ENCODE measurements around the gene POPDC3. TPM values are rescaled to one million over a fixed set of nuclear protein-coding genes. Genes with fewer than 3 reads are reported as not detected.

POPDC3 gene
- total and polyA plus RNA-seq, 4 donors: 0.18 to 1.9 (median 0.81) TPM

- Histone ChIP-seq H3K27ac (ENCODE audit: low read depth in 1 of 2, low read length in 1 of 2) (peak overlapping the region; percentile 17 to 99), H3K36me3 (ENCODE audit: control insufficient read depth in 4 of 4, insufficient read depth in 4 of 4, low read length in 4 of 4) (no peaks in the 10 kb centered on the region), H3K9me3 (ENCODE audit: control insufficient read depth in 4 of 4, insufficient read depth in 3 of 4, low read length in 3 of 4) (no peaks in the 10 kb centered on the region), H3K4me3 (peak overlapping the region; percentile 86), H3K4me1 (ENCODE audit: control insufficient read depth in 5 of 5, insufficient read depth in 5 of 5, low read length in 5 of 5) (peaks cover 0 to 7% (median 0%) of the 10 kb centered on the region in 5 donors), H3K27me3 (ENCODE audit: control insufficient read depth in 3 of 3, insufficient read depth in 3 of 3, low read length in 2 of 3) (peaks cover 0 to 6% (median 2%) of the 10 kb centered on the region in 3 donors), H3K9ac (ENCODE audit: insufficient read depth in 1 of 2, low read length in 2 of 2) (no peak overlapping the region)
- DNase-seq: peak; percentile 72 to 73 (median 73)
- TF ChIP-seq CTCF (IDR thresholded peaks at IDR 0.05; ENCODE audit: control extremely low read depth, extremely low read depth): no peak
- 0 to 1% methylated on average over 87 to 122 of the region's 122 CpGs for WGBS, 2 donors
- ATAC-seq (ENCODE audit: insufficient read depth, low FRiP score): peak; percentile 54
Observed at GRCh38 chr6:105136431-105137350, 43.1 kb downstream of the POPDC3 start.

- H3K27me3 ChIP-seq (ENCODE audit: control insufficient read depth in 3 of 3, insufficient read depth in 3 of 3, low read length in 2 of 3): peaks cover 0 to 6% (median 2%) of the 10 kb centered on the region in 3 donors
- no peaks in the 10 kb centered on the region for H3K9me3 ChIP-seq (ENCODE audit: control insufficient read depth in 4 of 4, insufficient read depth in 3 of 4, low read length in 3 of 4)
- ATAC-seq (ENCODE audit: insufficient read depth, low FRiP score): no peak
- WGBS, 2 donors: 10 to 15% methylated on average over 24 of the region's 24 CpGs
- H3K4me3 ChIP-seq: peak overlapping the region; percentile 86
- H3K36me3 ChIP-seq (ENCODE audit: control insufficient read depth in 4 of 4, insufficient read depth in 4 of 4, low read length in 4 of 4): no peaks in the 10 kb centered on the region
- peak overlapping the region in 1 of 2 donors; percentile 99 for H3K27ac ChIP-seq (ENCODE audit: low read depth in 1 of 2, low read length in 1 of 2)
- no peak for TF ChIP-seq CTCF (IDR thresholded peaks at IDR 0.05; ENCODE audit: control extremely low read depth, extremely low read depth)
- no peak overlapping the region for H3K9ac ChIP-seq (ENCODE audit: insufficient read depth in 1 of 2, low read length in 2 of 2)
- peaks cover 0 to 7% (median 0%) of the 10 kb centered on the region in 5 donors for H3K4me1 ChIP-seq (ENCODE audit: control insufficient read depth in 5 of 5, insufficient read depth in 5 of 5, low read length in 5 of 5)
- DNase-seq: peak in 1 of 3 donors; percentile 37
Observed at GRCh38 chr6:105135907-105136430, 43.8 kb downstream of the POPDC3 start.

GRCh38 chr6:105135056-105135455 lies 44.8 kb downstream of the POPDC3 start:
- Histone ChIP-seq H3K36me3 (ENCODE audit: control insufficient read depth in 4 of 4, insufficient read depth in 4 of 4, low read length in 4 of 4) (no peaks in the 10 kb centered on the region), H3K27ac (ENCODE audit: low read depth in 1 of 2, low read length in 1 of 2) (peak overlapping the region in 1 of 2 donors; percentile 51), H3K4me1 (ENCODE audit: control insufficient read depth in 5 of 5, insufficient read depth in 5 of 5, low read length in 5 of 5) (peaks cover 0 to 7% (median 0%) of the 10 kb centered on the region in 5 donors), H3K27me3 (ENCODE audit: control insufficient read depth in 3 of 3, insufficient read depth in 3 of 3, low read length in 2 of 3) (peaks cover 0 to 6% (median 2%) of the 10 kb centered on the region in 3 donors), H3K9me3 (ENCODE audit: control insufficient read depth in 4 of 4, insufficient read depth in 3 of 4, low read length in 3 of 4) (no peaks in the 10 kb centered on the region), H3K4me3 (no peak overlapping the region), H3K9ac (ENCODE audit: insufficient read depth in 1 of 2, low read length in 2 of 2) (no peak overlapping the region)
- no peak for TF ChIP-seq CTCF (IDR thresholded peaks at IDR 0.05; ENCODE audit: control extremely low read depth, extremely low read depth)
- 85 to 97% methylated on average over 4 of the region's 4 CpGs for WGBS, 2 donors
- DNase-seq: peak in 1 of 3 donors; percentile 11
- ATAC-seq (ENCODE audit: insufficient read depth, low FRiP score): no peak

Measured in lung (tissue), 12 donors.